HG03520 (cell line): ENCODE measurements around the gene PRIM2.
"Not testable (repeated sequence)": the region's sequence is repeated elsewhere in the genome, so short reads cannot be mapped to it uniquely, and the experiment has no call there.

ENCODE experiments used
- ATAC-seq: cut with Tn5 transposase; IDR thresholded peaks from one replicate; pipeline ENCODE4 v1.9.1; 2021; ENCODE audit warnings: mild to moderate bottlenecking, moderate library complexity; ENCODE audit not compliant: unreplicated experiment

PRIM2 gene, protein sequence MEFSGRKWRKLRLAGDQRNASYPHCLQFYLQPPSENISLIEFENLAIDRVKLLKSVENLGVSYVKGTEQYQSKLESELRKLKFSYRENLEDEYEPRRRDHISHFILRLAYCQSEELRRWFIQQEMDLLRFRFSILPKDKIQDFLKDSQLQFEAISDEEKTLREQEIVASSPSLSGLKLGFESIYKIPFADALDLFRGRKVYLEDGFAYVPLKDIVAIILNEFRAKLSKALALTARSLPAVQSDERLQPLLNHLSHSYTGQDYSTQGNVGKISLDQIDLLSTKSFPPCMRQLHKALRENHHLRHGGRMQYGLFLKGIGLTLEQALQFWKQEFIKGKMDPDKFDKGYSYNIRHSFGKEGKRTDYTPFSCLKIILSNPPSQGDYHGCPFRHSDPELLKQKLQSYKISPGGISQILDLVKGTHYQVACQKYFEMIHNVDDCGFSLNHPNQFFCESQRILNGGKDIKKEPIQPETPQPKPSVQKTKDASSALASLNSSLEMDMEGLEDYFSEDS

DNA sequence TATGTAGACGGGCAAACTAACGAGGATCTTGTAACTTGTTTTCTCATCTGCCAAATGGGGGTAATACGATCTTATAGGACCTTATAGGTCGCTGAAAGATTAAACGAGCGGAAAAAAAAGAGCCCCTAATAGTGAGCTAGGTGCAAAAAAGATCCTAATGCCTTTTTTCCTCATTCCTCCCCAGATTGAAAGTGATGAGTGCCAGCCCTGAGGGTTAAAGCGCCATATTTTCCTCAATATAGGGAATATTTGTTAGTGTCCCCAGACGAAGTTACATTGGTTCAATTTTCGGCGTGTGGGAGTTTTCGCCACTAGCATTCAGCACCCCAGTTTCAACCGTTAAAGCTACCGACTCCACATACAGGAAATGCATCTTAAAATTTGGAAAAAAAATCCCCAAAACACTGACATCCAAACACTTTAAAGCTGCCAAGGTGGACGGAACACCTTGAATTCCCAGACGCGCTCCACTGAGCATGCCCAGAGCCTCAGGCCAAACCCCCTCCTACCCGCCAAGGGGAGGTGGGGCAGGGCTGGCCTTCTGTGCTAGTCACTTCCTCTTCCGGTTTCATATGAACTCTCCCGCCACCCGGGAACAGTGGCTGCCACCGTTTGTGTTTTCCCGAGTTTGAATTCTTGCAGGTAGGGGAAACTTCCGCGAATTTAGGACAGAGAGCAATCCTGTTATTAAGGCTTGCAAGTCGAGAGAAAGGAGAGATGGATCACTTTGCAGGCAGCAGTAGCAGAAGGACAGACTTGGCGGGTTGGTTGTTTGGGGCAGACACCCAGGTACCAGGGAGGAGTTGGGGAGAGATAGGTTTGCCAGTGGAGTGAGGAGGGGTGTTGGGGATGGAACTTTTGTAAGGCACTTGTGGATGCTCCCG lies at the start of gene PRIM2:
Gene PRIM2 (plus strand): TSS at position 571 of the 884 bp plus-strand sequence. CDS start 816 bp downstream, outside the sequence.
- peak; percentile 83 for ATAC-seq

DNA sequence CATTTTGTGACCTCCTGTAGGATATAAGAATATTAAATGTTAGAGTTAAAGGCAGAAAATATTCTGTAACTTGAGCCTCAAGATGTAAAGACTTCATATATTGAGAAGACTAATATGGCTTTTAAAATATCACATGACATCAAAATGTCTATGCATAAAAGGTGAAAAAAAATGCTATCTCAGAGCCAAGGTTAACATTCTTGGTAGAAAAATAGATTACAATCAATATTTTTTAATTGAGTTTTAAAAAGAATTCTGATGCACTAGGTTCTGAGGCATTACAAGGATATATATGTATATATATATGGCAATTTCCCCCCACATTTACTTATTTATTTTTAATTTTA lies 49.2 kb upstream of the PRIM2 start:
- ATAC-seq: no peak

DNA sequence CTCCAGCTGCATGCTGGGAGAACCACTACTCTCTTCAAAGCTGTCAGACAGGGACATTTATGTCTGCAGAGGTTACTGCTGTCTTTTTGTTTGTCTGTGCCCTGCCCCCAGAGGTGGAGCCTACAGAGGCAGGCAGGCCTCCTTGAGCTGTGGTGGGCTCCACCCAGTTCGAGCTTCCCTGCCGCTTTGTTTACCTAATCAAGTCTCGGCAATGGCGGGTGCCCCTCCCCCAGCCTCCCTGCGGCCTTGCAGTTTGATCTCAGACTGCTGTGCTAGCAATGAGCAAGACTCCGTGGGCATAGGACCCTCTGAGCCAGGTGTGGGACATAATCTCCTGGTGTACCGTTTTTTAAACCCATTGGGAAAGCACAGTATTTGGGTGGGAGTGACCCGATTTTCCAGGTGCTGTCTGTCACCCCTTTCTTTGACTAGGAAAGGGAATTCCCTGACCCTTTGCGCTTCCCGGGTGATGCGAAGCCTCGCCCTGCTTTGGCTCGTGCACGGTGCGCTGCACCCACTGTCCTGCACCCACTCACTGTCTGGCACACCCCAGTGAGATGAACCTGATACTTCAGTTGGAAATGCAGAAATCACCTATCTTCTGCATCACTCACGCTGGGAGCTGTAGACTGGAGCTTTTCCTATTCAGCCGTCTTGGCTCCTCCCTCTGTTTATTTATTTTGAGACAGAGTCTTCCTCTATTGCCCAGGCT lies 43.2 kb upstream of the PRIM2 start:
- not testable (repeated sequence) for ATAC-seq

DNA sequence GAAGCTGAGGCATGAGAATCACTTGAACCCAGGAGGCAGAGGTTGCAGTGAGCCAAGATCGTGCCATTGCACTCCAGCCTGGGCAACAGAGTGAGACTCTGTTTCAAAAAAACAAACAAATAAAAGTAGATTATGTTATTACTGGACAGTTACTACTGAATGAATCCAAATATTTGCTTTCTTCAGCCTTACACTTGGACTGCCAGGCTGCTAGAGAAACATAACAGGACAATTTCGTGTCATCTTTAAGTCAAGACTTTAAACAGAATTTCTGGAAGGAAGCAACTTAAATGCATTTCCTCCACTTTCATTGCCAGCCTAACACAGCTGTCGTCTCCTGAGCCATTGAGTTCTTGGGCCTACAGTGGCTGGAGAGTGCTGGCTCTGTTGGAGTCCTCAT lies 42.0 kb upstream of the PRIM2 start:
- no peak for ATAC-seq

DNA sequence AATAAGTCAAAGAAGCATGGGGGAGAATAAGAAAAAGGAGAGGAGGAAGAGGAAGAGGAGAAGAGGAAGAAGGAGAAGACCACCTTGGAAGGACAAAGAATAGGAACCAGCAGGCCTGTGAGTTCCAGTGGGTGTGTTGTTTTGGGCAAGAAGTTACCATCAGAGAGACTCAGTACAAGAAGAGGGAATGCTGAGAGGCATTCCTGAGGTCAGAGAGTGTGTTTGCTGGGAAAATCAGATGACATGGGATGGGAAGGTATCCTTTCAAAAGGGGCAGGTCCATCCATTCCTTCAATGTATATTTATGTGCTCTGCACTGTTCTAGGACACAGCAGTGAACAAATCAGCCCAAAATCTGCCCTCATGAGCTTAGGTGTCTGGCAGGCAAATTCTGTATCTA lies 40.5 kb upstream of the PRIM2 start:
- ATAC-seq: no peak

DNA sequence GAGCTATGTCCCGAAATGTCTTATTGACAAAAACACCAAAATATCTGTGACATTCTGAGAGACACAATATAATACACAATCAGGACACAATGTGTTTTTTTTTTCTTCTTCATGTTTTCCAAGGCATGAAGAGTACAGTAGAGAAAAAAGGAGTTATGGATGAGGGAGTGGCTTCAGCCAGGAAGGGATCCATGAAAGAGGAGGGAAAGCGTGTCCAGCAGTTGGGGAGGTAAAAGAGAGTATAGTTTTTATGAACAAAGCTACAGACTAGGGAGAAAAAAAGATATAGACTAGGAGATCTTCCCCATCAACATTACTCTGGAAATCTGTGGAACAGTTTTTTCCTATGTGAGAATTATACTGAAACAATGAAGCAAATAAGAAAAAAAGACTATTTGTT lies 38.9 kb upstream of the PRIM2 start:
- ATAC-seq: no peak

DNA sequence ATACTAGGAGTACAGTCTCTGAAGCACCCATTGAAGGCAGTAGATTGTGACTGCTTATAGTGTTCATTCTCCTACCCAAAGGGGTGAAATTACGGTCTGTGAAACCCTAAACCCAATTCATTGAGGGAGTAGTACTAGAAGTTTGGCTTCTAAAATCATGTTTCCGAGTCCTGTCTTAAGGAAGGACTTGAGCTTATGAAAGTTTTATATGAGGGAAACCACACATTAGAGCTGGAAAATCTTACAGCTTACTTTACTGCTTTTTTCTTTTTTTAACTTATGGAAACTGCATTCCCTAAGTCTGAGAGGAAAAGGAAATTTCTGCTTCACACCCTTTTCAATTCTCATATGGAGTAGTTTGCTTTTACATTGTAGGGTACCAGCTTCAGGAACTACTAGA lies 38.4 kb upstream of the PRIM2 start:
- ATAC-seq: no peak

DNA sequence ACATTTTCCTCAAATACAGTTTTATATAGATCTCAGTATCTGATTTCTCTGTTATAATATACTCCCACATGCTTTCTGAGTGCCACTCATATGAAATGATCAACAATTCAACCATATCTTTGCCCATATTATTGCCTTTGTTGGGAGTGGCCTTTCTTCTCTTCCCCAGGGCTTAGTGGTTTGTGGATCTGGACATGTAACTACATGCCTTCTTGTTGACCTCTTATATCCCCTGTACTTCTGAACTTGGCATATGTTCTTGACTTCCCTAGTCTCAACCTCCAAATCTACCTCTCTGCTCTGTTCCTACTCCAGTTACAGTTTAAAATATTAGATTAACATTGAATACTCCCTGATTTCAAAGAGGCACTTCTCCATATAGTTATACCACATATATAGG lies 34.3 kb upstream of the PRIM2 start:
- ATAC-seq: no peak

DNA sequence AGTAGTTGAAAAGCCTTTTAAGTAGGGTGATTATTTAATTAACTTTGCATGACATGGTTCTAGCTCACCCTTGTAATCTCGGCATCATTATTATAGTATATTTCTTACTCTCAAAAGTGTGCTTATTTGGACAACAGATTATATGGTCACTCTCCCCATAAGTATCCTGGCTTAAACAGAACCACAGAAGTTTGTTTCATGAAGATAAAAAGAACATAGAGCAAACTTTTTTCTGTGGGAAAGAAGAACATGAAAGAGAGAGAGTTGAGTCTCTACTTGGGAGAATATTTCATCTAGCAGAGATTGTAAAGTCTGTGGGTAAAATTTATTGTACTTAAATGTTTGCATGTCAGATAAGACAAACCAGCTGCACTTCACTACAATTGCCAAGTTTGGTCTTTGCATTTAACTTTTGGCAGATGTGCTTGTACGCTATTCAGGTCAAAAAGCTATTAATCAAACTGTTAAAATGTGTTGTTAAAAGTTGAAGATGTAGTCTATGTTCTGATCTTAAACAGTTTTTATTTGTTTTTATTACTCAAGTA lies 33.4 kb upstream of the PRIM2 start:
- no peak for ATAC-seq

DNA sequence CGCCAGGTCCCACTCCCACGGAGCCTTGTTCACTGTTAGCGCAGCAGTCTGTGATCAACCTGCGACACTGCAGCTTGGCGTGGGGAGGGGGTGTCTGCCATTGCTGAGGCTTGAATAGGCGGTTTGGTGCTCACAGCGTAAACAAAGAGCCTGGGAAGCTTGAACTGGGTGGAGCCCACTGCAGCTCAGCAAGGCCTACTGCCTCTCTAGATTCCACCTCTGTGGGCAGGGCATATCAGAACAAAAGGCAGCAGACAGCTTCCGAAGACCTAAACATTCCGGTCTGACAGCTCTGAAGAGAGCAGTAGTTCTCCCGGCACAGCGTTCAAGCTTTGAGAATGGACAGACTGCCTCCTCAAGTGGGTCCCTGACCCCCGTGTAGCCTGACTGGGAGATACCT lies 29.3 kb upstream of the PRIM2 start:
- not testable (repeated sequence) for ATAC-seq

DNA sequence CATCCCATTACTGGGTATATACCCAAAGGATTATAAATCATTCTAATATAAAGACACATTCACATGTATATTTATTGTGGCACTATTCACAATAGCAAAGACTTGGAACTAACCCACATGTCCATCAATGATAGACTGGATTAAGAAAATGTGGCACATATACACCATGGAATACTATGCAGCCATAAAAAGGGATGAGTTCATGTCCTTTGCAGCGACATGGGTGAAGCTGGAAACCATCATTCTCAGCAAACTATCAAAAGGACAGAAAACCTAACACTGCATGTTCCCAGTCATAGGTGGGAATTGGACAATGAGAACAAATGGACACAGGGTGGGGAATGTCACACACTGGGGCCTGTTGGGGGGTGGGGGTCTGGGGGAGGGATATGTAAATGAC lies 24.0 kb upstream of the PRIM2 start:
- ATAC-seq: not testable (repeated sequence)

DNA sequence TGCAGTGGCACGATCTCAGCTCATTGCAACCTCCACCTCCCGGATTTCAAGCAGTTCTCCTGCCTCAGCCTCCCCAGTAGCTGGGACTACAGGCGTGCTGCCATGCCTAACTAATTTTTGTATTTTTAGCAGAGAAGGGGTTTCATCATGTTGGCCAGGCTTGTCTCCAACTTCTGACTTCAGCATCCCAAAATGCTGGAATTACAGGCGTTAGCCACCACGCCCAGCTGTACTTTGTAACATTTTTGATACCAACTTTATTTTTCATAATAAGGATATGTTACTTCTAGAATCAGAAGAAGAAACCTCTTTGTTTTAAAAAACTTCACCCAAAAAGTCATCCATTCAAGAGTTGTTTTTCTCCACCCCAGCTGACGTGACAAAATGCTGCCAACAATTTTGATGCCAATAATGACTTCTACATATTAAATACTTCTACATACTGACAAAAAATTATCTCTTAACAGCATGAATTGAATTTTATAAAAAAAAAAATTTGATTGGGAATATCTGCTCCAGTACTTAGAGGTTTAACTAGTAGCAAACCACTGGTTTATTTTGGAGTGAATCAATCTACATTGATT lies 22.5 kb upstream of the PRIM2 start:
- ATAC-seq: no peak

DNA sequence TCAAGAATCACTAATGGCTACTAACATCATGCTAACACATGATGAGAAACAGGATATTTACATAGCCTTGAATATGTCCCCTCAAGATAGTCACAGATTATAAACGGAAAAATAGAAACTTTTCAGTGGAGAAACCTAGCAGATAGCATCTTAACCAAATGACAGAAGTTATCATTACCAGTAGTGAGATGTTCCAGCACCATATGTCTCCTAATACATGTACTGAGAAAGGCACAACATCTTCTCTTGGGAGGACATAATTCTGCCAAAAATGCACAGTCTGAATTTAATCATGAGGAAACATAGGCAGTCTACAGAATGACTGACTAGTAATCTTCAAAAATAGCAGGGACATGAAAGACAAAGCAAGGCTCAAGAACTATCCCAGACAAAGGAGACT lies 19.9 kb upstream of the PRIM2 start:
- ATAC-seq: no peak

DNA sequence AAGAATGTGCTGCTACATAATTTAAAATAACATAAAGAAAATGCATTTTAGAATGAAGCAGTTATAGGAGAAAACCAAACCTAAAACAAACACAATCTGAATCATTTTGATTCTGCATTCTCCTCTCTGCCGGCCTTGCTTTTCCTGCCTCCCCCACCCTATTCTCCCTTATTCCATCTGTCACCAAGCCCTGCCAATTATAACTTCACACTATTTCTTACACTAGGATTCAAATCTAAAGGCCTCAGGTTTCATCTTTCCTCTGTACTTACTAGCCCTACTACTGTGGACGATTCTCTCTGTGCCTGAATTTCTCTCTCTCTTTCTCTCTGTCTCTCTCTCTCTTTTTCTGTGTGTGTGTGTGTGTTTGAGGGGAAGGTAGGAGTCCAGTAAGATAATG lies 18.7 kb upstream of the PRIM2 start:
- no peak for ATAC-seq

DNA sequence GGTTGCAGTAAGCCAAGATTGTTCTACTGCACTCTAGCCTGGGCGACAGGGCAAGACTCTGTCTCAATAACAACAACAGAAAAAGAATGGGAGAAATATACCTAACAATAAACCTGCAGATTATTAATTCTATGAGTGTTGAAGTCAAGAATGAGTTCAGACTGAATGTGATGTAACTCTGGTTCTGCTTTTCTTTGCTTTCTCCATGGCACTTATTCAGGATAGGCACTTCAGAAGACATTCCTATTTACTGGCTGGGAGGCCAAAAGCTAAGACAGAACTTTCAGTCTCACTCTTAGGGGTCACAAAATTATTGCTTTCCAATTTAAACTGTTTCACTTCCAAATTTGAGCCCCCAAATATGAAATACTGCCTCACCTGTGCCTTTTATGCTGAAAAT lies 15.7 kb upstream of the PRIM2 start:
- no peak for ATAC-seq

DNA sequence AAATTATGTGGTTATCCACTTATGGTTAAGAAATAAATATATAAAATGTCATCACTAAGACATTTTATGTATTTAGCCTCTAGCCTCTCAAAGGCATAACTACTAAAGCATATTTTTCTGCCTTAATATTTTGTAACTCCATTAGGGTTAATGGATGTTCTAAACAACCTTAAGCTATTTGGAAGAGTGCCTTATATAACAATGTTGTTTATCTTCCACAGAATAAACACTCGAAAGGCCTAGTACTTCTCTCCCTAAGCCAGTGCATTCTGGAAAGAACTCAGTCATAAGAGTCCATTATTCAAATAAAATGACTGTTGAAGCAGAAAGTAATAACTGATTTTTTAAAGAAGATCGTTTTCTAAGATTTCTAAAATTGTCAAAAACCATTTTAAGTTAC lies 15.0 kb upstream of the PRIM2 start:
- ATAC-seq: no peak

DNA sequence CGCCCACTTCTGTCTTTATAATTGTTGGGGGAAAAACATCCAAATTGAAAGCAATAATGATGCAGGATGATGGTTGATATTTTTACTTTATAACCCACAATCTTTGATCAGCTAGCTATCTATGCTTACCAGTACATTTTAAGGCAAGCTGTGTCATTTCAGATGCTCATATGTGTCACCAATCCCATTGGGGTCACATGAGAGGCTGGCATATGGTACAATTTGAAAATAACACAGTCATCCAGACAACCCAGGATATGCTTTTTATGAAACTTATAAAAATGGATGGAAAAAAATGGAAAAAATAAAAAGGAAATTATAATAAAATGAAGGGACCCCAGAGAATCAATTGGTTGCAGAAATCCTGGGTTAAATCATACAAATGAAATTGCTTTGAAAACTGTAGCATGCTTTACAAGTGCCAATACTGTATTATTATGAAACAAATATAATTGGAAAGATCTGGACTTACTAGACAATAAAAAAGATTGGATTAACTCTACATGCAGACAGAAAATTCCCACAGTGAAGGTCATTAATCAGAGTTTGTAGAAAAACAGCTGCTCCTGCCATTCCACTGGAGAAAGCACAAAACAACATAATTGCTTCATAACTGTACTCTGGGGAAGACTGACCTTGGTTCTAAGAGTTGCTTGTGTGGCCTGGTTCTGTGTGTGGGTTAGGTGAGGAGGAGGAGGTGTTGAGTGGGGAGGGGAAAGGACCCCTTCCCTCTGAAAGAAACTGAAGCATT lies 13.3 kb upstream of the PRIM2 start:
- no peak for ATAC-seq

DNA sequence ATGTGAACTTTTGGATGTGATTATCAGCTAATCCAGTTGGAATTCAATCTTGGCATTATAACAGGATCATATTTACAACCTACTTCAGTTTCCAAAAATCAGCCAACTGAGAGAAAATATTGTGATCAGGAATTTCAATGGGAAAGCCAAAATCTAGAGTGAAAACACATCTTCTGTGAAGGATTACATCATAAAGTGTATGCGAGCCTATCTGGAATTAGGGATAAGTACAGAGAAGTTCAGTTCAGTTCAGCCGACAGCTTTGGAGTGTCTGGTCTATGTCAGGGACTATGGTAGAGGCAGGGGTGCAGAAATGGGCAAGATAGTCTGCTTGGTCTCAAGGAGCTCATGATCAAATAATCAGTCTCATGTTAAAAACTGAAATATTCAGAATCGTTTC lies 12.3 kb upstream of the PRIM2 start:
- ATAC-seq: no peak

DNA sequence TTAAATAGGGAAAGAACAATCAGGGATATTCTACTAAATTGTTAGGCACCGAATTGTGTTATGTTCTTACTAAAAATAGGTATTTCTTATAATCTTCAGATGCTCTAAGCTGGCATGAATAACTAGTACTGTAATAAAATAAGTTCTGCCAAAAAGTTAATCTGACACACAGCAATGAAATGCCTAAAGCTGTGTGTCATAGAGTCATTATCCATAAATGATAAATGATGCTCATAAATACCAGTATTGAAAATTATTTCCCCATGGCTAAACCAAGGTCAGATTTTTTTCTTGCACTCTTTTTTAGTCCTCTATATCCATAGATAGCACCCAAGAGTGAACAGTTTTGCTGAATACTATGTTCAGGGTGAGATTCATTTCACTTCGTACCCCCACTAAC lies 11.7 kb upstream of the PRIM2 start:
- ATAC-seq: no peak

DNA sequence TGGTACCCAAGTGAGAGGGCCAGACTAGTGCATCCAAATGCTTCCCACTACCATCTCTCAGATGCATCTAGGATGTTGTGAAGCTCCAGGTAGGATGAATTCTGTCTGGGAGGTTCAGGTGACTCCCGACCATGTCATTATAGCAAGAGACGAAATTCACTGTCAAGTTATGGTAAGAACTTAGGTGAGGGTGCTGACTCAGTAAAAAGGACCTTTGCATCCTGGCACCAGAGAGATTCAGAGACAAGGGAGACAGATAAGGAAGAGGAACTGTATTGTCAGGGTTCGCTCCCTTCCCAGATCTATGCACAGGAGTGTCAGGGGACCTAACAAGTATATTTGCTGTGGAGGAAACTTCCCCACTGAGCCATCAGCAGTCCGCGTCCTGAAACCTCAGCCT lies 11.2 kb upstream of the PRIM2 start:
- ATAC-seq: no peak
